HuH-7.5 (cell line): ENCODE measurements around the gene CSMD2.

Experiments
- DNase-seq: peaks from one replicate; pipeline ENCODE4 v3.0.0; 2011; ENCODE audit warnings: low spot score

Gene CSMD2

GRCh38 chr1:33482412-33482811 is 682.6 kb downstream of the CSMD2 start:
- no peak for DNase-seq

- DNase-seq: no peak
These were observed 687.6 kb downstream of the CSMD2 start for GRCh38 chr1:33477451-33477850.

- DNase-seq: no peak
These were observed 691.1 kb downstream of the CSMD2 start for GRCh38 chr1:33473900-33474299.

- DNase-seq: peak; percentile 75
These were observed 692.6 kb downstream of the CSMD2 start, which contains the start of gene ZSCAN20 for GRCh38 chr1:33472269-33472980. Gene ZSCAN20, plus strand, starts transcription at chr1:33472645. Its CDS starts 6,644 bp downstream, at chr1:33479289.

- DNase-seq: no peak
These were observed 693.6 kb downstream of the CSMD2 start for GRCh38 chr1:33471416-33471815.

GRCh38 chr1:33470495-33471012 is 694.5 kb downstream of the CSMD2 start:
- DNase-seq: peak; percentile 41

- no peak for DNase-seq
These were observed 695.3 kb downstream of the CSMD2 start for GRCh38 chr1:33469691-33470090.

GRCh38 chr1:33468967-33469366 is 696.1 kb downstream of the CSMD2 start:
- no peak for DNase-seq

GRCh38 chr1:33468531-33468930 is 696.5 kb downstream of the CSMD2 start:
- no peak for DNase-seq

- DNase-seq: no peak
These were observed 697.0 kb downstream of the CSMD2 start for GRCh38 chr1:33468011-33468410.

- DNase-seq: no peak
These were observed 698.9 kb downstream of the CSMD2 start for GRCh38 chr1:33466159-33466558.

- no peak for DNase-seq
These were observed 699.7 kb downstream of the CSMD2 start for GRCh38 chr1:33465316-33465715.

GRCh38 chr1:33464552-33464951 is 700.5 kb downstream of the CSMD2 start:
- no peak for DNase-seq
